ENCODE measurements around the gene BSG.

BSG gene

DNA sequence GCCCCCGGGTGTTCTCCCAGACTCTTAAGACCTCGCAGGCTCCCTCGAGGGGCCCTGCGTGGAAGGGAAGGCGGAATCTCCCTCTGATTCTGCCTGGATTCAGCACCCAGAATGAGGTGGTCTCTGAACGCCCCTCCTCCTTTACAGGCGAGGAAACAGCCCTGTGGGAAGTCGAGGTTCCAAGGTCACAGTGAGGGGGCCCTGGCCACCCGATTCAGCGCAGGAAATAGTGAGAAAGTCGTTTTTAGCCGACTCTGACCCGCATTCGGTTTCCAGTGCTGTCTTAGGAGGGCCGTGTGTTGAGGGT is 1.1 kb downstream of the BSG start:
- TF ChIP-seq TCF7L2 (IDR thresholded peaks at IDR 0.05; ENCODE audit: borderline replicate concordance, low read depth, low read length) (no peak), ZBTB8A (tag by site-specific recombination; IDR thresholded peaks at IDR 0.05) (peak; percentile 1; the same call in 1 of the 2 replicates)
- H3K4me3 ChIP-seq (ENCODE audit: low read depth, low read length), result peak overlapping the region; percentile 92
- peak overlapping the region; percentile 91 for H3K27ac ChIP-seq (ENCODE audit: extremely low read depth, low read depth, low read length)
- ChIA-PET POLR2A (interaction anchor here (0.6 to 0.7 kb wide), 2 partner anchors 290 to 350 kb away, joined by 4 read pairs; no protein-coding TSS in a partner anchor), CTCF (no interaction called here)
- H3K4me1 ChIP-seq (ENCODE audit: control insufficient read depth, insufficient read depth, low read length), result peaks cover 7% of the 10 kb centered on the region
- no peaks in the 10 kb centered on the region for H3K9me3 ChIP-seq (ENCODE audit: control insufficient read depth, insufficient read depth, low read depth, low read length)
- peaks cover 0 to 23% of the 10 kb centered on the region in 2 experiments; a peak in 2 of 3 replicates for H3K36me3 ChIP-seq (ENCODE audit: control insufficient read depth in 2 of 2, insufficient read depth in 1 of 2, low read length in 2 of 2)

DNA sequence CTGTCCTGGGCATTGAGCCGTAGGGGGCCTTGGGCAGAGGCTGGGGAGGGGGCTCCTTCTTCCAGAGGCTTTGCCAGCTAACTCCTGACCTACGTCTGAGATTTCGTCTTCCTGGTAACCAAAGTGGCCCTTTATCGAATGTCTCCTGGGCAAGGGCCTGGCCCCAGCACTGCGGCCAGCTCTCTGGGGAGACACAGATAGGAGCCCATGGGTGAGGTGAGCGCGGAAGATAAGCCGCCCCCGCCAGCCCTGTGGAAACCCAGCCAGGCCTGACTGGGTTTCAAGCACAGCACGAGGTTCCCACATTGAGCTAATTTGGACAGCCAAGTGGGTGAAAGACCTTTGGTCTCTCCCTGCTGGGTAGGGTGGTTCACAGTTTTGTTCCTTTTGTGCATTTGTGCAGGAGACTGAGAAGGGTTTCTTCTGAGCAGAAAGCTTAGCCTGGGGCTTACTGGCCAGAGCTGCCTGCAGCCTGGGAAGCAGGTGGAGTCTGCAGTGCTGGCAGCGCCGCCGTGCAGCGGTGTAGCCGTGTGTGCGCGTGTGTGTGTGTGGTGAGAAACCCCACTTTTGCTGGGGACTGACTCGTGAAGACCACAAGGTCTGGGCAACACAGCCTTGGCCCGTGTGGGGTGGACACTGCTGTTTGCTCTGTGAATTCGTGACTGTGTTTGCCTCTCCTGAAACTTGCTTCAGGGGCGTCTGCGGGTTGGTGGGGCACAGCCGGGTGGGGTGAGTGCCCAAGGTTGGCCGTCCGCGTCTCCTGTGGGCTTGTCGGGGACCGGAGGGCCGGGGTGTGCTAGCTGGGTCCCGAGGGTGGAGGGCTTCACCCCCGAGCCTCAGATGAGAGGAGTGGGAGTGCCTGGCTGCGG is 2.5 kb downstream of the BSG start:
- CTCF ChIA-PET, result interaction anchor here (1.0 to 1.6 kb wide), 3 partner anchors 9 to 63 kb away, joined by 3 to 17 read pairs (median 6); no protein-coding TSS in a partner anchor
- Histone ChIP-seq H3K36me3 (ENCODE audit: control insufficient read depth in 2 of 2, insufficient read depth in 1 of 2, low read length in 2 of 2) (peaks cover 0 to 32% of the 10 kb centered on the region in 2 experiments; a peak in 2 of 3 replicates), H3K4me3 (ENCODE audit: low read depth, low read length) (peak overlapping the region; percentile 25), H3K27ac (ENCODE audit: extremely low read depth, low read depth, low read length) (peak overlapping the region; percentile 4), H3K4me1 (ENCODE audit: control insufficient read depth, insufficient read depth, low read length) (peaks cover 7% of the 10 kb centered on the region), H3K9me3 (ENCODE audit: control insufficient read depth, insufficient read depth, low read depth, low read length) (no peaks in the 10 kb centered on the region)
- POLR2A ChIA-PET, result interaction anchor here (0.7 to 2.0 kb wide), 9 partner anchors 9 to 200 kb away, joined by 3 to 16 read pairs (median 5); partner anchors contain the start of genes CDC34, FSTL3 and POLRMT
- TF ChIP-seq ZNF600 (tag by site-specific recombination; IDR thresholded peaks at IDR 0.05) (peak; percentile 20; the same call in 1 of the 2 replicates), ZFHX2 (tag by site-specific recombination; conservative IDR thresholded peaks at IDR 0.05) (peak; percentile 50; the same call in 1 of the 2 replicates), EGR2 (tag by site-specific recombination; IDR thresholded peaks at IDR 0.05; ENCODE audit: low read depth) (peak; percentile 35; the same call in 1 of the 2 replicates), ZNF19 (tag by site-specific recombination; IDR thresholded peaks at IDR 0.05; ENCODE audit: low read depth) (no peak), ZBTB1 (tag by site-specific recombination; IDR thresholded peaks at IDR 0.05) (no peak), ZNF2 (tag by site-specific recombination; IDR thresholded peaks at IDR 0.05) (0 out of 2 replicates have a peak, but pooled peaks have one; percentile 15), ZNF324 (tag by site-specific recombination; IDR thresholded peaks at IDR 0.05) (no peak), ZNF560 (tag by site-specific recombination; IDR thresholded peaks at IDR 0.05; ENCODE audit: borderline replicate concordance) (no peak), ZNF501 (tag by site-specific recombination; IDR thresholded peaks at IDR 0.05) (no peak), ZNF341 (tag by site-specific recombination; IDR thresholded peaks at IDR 0.05; ENCODE audit: low read depth) (peak; percentile 28; the same call in 1 of the 2 replicates), ZIC2 (tag by site-specific recombination; IDR thresholded peaks at IDR 0.05) (peak; percentile 70)
- TF ChIP-seq, protein P1, sequence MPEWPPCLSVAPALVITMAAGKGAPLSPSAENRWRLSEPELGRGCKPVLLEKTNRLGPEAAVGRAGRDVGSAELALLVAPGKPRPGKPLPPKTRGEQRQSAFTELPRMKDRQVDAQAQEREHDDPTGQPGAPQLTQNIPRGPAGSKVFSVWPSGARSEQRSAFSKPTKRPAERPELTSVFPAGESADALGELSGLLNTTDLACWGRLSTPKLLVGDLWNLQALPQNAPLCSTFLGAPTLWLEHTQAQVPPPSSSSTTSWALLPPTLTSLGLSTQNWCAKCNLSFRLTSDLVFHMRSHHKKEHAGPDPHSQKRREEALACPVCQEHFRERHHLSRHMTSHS (tag by site-specific recombination; IDR thresholded peaks at IDR 0.05), result no peak
- TF ChIP-seq, protein P2, sequence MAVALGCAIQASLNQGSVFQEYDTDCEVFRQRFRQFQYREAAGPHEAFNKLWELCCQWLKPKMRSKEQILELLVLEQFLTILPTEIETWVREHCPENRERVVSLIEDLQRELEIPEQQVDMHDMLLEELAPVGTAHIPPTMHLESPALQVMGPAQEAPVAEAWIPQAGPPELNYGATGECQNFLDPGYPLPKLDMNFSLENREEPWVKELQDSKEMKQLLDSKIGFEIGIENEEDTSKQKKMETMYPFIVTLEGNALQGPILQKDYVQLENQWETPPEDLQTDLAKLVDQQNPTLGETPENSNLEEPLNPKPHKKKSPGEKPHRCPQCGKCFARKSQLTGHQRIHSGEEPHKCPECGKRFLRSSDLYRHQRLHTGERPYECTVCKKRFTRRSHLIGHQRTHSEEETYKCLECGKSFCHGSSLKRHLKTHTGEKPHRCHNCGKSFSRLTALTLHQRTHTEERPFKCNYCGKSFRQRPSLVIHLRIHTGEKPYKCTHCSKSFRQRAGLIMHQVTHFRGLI (tag by site-specific recombination; IDR thresholded peaks at IDR 0.05), result peak; percentile 48; the same call in 1 of the 2 replicates
- TF ChIP-seq, protein P3, sequence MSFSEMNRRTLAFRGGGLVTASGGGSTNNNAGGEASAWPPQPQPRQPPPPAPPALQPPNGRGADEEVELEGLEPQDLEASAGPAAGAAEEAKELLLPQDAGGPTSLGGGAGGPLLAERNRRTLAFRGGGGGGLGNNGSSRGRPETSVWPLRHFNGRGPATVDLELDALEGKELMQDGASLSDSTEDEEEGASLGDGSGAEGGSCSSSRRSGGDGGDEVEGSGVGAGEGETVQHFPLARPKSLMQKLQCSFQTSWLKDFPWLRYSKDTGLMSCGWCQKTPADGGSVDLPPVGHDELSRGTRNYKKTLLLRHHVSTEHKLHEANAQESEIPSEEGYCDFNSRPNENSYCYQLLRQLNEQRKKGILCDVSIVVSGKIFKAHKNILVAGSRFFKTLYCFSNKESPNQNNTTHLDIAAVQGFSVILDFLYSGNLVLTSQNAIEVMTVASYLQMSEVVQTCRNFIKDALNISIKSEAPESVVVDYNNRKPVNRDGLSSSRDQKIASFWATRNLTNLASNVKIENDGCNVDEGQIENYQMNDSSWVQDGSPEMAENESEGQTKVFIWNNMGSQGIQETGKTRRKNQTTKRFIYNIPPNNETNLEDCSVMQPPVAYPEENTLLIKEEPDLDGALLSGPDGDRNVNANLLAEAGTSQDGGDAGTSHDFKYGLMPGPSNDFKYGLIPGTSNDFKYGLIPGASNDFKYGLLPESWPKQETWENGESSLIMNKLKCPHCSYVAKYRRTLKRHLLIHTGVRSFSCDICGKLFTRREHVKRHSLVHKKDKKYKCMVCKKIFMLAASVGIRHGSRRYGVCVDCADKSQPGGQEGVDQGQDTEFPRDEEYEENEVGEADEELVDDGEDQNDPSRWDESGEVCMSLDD (tag by site-specific recombination; IDR thresholded peaks at IDR 0.05), result 0 out of 2 replicates have a peak, but pooled peaks have one; percentile 46
- TF ChIP-seq, protein P4, sequence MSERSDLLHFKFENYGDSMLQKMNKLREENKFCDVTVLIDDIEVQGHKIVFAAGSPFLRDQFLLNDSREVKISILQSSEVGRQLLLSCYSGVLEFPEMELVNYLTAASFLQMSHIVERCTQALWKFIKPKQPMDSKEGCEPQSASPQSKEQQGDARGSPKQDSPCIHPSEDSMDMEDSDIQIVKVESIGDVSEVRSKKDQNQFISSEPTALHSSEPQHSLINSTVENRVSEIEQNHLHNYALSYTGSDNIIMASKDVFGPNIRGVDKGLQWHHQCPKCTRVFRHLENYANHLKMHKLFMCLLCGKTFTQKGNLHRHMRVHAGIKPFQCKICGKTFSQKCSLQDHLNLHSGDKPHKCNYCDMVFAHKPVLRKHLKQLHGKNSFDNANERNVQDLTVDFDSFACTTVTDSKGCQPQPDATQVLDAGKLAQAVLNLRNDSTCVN (tag by site-specific recombination; optimal IDR thresholded peaks at IDR 0.05), result peak; percentile 24
- TF ChIP-seq, protein P5, sequence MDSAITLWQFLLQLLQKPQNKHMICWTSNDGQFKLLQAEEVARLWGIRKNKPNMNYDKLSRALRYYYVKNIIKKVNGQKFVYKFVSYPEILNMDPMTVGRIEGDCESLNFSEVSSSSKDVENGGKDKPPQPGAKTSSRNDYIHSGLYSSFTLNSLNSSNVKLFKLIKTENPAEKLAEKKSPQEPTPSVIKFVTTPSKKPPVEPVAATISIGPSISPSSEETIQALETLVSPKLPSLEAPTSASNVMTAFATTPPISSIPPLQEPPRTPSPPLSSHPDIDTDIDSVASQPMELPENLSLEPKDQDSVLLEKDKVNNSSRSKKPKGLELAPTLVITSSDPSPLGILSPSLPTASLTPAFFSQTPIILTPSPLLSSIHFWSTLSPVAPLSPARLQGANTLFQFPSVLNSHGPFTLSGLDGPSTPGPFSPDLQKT (IDR thresholded peaks at IDR 0.05; ENCODE audit: borderline replicate concordance, low read depth, low read length), result no peak
- TF ChIP-seq, protein P6, sequence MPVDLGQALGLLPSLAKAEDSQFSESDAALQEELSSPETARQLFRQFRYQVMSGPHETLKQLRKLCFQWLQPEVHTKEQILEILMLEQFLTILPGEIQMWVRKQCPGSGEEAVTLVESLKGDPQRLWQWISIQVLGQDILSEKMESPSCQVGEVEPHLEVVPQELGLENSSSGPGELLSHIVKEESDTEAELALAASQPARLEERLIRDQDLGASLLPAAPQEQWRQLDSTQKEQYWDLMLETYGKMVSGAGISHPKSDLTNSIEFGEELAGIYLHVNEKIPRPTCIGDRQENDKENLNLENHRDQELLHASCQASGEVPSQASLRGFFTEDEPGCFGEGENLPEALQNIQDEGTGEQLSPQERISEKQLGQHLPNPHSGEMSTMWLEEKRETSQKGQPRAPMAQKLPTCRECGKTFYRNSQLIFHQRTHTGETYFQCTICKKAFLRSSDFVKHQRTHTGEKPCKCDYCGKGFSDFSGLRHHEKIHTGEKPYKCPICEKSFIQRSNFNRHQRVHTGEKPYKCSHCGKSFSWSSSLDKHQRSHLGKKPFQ (tag by site-specific recombination; IDR thresholded peaks at IDR 0.05), result 0 out of 2 replicates have a peak, but pooled peaks have one; percentile 7
- TF ChIP-seq, protein P7, sequence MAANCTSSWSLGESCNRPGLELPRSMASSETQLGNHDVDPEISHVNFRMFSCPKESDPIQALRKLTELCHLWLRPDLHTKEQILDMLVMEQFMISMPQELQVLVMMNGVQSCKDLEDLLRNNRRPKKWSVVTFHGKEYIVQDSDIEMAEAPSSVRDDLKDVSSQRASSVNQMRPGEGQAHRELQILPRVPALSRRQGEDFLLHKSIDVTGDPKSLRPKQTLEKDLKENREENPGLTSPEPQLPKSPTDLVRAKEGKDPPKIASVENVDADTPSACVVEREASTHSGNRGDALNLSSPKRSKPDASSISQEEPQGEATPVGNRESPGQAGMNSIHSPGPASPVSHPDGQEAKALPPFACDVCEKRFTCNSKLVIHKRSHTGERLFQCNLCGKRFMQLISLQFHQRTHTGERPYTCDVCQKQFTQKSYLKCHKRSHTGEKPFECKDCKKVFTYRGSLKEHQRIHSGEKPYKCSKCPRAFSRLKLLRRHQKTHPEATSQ (tag by site-specific recombination; IDR thresholded peaks at IDR 0.05), result no peak
